GDM1 (cell line): ENCODE data around the gene FN3KRP.
"Not testable (repeated sequence)": the region's sequence is repeated elsewhere in the genome, so short reads cannot be mapped to it uniquely, and the experiment has no call there.

Experiments used
- DNase-seq: peaks from one replicate; lab custom pipeline; 2025; lab: John Stamatoyannopoulos, UW

FN3KRP gene

DNA sequence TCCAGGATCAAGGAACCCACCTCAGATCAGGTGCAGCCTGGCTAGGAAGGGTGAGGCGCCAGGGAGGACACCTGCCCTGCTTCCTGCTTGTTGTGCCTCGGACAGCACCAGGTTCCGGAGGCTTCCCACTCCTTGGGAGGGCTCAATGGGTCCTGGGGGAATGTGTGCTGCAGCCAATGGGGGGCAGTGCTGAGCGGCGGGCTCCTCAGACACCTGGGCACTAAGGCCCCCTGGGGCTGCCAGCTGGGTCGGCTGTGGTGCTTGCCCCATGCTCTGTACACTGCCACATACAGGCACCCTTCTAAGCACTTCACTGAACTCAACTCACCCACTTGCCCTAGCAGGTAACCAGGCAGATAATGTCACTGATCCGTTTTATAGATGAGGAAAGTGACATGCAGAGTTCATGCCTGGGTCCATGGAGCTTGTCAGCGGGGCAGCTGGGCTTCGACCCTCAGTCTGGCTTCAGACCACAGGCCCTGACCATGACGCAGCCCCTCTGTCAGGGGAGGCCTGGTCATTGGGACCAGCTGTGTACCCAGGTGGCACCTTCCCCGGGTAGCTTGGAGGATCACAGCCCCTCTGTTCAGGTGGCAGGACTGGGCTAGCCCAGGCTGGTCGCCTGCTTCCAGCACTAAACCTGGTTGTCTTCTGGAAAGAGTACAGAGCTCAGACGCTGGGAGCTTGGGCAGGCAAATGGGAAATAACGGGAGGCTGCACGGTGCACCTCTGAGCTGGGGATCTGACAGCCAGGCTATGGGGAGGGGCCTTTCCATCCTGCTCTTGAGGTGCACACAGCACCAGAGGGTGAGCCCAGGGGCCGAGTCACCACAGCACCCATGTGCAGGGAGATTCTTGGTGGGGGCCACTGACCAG lies 27.1 kb downstream of the FN3KRP start:
- no peak for DNase-seq

DNA sequence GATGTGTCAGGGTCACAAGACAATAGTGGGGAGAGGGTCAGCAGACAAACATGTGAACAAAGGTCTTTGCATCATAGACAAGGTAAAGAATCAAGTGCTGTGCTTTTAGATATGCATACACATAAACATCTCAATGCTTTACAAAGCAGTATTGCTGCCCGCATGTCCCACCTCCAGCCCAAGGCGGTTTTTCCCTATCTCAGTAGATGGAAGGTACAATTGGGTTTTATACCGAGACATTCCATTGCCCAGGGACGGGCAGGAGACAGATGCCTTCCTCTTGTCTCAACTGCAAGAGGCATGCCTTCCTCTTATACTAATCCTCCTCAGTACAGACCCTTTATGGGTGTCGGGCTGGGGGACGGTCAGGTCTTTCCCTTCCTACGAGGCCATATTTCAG lies 28.2 kb downstream of the FN3KRP start:
- not testable (repeated sequence) for DNase-seq

DNA sequence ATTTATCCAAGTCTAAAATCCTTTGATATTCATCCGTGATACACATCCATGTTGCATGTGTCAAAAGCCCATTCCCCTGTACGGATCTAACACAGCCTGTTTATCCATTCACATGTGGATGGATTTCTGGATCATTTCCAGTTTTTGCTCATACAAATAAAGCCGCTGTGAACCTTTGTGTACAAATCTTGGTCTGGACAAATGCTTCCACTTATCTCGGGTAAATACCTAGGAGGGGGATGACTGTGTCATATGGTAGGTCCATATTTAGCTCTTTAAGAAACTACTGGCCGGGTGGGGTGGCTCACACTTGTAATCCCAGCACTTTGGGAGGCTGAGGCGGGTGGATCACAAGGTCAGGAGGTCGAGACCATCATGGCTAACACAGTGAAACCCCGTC lies 29.0 kb downstream of the FN3KRP start:
- no peak for DNase-seq

DNA sequence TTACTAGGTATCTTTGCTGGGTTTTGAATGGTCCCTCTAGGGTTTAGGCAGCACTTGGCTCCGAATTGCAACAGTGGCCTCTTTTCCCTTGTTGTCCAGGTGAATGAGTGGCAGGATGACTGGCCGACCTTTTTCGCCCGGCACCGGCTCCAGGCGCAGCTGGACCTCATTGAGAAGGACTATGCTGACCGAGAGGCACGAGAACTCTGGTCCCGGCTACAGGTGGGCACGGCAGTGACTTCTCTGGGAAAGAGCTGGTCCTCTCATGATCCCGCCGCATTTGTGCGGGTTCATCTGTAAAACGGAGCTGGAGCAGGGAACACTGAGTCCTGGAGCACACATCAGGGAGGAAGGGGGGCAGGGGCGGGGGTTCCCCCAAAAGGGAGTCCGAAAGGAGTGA lies 32.2 kb downstream of the FN3KRP start:
- no peak for DNase-seq

DNA sequence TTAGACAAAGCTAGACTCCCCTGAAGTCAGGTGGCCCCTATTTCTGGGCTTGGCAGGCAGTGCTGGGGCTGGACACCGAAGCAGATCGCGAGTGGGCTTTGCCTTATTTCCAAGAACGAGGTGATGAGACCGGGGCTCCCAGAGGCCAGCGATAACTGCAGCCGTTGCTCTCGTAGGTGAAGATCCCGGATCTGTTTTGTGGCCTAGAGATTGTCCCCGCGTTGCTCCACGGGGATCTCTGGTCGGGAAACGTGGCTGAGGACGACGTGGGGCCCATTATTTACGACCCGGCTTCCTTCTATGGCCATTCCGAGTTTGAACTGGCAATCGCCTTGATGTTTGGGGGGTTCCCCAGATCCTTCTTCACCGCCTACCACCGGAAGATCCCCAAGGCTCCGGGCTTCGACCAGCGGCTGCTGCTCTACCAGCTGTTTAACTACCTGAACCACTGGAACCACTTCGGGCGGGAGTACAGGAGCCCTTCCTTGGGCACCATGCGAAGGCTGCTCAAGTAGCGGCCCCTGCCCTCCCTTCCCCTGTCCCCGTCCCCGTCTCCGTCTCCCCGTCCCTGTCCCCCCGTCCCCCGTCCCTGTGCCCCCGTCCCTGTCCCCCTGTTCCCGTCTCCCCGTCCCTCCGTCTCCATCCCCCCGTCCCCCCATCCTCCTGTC lies 33.9 kb downstream of the FN3KRP start:
- DNase-seq, result no peak

DNA sequence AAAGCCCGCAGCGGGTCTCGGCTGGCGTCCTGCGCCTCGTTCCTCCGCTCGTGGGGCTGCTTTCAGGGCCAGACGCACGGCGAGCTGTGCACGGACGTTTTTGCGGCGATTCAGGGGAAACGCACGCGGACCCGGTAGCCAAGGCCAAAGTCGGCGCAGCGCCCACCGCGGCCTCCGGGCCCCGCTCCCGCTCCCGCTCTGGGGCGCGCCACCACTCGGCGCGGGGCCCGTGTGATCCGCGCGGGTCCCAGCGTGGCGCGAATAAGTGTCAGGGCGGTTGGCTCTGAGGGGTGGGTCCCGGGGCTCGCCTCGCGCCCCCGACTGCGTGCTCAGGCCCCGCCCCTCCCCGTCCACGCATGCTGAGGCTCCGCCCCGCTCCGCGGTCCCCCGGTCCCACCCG lies 34.7 kb downstream of the FN3KRP start:
- no peak for DNase-seq

DNA sequence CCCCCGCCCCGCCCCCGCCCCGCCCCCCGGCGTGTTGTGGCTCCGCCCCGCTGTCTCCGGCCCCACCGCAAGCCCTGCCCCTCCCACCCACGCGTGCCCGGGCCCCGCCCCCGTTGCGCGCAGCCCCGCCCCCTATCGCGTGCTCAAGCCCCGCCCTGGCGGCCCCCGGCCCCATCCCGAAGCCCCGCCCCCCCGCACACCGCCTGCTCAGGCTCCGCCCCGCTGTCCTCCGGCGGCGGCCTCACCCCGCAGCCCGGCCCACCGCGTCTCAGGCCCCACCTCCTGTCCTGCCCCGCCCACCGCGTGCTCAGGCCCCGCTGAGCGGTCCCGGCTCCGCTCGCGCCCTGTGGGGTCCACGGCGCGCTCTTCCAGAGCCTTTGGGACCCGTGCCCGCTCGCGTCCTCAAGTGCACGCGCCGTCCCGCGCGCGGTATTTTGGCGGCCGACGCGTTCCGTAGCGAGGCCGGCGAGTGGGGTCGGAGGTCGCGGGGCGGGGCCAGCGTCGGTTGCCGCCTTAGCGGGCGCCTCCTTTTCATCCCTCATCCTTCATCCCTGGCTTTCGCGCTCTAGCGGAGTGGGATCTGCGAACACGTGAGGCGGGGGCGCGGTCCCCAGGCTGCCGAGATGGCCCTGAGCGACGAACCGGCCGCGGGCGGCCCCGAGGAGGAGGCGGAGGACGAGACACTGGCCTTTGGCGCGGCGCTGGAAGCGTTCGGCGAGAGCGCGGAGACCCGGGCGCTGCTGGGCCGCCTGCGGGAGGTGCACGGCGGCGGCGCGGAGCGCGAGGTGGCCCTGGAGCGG lies 35.3 kb downstream of the FN3KRP start, which contains the start of gene TBCD:
TBCD (plus strand) TSS at position 495 of the 800 bp plus-strand sequence; CDS start at position 624, 129 bp downstream.
- DNase-seq, result peak; percentile 84

DNA sequence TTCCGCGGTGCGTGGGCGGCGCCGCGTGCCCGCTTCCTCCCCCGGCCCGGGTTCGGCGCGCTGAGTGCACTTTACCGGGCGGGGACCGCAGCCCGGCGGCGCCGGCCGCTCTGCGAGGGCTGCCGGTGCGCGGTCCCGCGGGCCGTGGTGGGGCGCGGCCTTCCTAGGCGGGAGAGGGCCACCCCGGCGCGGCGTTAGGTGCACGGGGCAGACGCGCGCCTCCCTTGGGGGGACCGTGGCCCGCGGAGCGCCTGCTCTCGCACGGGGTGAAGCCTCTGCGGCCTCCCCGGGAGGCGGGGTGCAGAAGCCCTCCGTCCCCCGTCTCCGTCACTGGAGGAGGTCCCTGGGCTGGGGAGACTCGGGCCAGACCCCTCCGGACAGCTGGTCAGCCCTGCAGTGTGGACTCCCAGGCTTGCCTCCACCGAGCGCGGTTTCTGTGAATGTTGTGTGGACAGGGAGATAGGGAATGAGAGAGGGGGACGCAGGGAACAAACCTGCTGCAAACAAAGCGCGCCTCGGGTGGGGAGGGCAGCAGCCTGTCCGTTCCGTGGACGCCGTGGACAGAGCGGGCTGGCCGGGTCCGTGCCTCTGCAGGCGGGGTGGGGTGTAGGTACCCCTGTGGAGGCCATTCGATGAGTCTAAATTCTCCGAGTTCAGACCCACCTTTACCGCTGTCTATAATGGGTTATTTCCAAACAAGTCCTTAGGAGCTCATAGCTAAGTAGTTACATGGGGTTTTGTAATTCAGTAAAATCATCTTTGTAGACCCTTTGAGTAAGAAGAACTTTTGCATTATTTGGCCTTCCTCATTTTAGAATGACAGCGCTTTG lies 36.1 kb downstream of the FN3KRP start:
- no peak for DNase-seq

DNA sequence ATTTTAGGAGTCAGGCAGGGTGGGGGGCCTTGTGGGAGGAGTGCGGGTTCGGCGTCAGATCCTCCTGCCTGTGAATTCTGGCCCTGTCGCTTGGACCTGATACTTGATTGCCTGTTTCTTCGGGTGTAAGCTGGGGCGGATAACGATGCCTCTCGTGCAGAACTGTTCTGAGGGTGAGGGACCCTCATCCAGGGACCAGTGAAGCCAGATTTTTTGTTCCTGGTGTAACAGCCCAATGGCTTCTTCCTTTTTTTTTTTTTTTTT lies 36.6 kb downstream of the FN3KRP start:
- DNase-seq, result no peak

DNA sequence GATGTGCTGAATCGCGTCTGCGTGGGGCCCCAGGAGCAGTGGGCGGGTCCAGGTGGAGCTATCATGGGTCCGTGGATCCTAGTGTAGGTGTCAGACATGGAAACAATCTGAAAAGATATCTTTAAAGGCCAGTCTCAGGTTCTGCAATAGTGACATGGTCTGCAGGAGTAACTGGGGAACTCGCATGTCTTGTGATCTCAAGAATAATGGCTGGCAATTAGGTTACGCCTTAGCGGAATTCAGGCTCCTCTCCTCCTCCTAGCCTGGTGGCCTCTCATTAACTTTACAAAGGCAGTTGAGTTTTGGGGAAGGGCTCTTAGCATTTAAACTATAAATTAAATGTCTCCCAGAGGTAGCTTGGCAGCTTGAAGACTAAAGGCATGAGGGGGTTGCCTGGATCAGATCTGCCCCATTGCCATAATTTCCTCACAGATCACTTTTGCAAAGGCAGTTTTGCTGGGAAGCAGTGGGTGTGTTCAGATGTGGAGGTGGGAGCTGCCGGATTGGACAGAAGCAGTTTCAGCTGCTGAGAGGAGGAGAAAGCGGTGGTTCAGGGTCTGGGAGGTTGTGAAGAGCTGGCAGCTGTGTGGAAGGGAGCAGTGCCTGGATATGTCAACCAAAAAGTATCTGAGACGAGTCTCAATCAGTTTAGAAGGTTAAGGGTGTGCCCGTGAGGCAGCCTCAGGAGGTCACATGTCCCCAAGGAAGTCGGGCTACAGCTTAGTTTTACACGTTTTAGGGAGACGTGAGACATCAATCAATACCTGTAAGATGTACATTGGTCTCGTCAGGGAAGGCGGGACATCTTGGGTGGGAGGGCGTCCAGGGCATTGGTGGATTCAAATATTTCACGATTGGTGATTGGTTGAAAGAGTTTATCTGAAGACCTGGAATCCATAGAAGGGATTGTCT lies 38.0 kb downstream of the FN3KRP start:
- DNase-seq, result no peak

DNA sequence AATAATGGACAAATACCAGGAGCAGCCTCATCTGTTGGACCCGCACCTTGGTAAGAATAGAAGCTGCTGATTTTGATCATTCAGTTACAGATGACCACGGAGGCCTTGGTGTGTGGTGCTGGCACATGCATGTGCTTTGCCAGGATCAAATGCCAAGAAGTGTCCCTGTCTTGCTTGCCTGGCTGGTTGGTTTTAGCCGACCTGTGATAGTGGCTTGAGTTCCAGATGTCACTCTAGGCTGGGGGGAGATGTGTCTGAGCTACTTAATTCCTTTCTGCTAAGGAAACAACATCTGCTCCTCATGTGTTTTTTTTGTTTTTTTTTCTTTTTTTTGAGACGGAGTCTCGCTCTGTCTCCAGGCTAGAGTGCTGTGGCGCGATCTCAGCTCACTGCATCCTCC lies 39.7 kb downstream of the FN3KRP start:
- DNase-seq, result no peak

DNA sequence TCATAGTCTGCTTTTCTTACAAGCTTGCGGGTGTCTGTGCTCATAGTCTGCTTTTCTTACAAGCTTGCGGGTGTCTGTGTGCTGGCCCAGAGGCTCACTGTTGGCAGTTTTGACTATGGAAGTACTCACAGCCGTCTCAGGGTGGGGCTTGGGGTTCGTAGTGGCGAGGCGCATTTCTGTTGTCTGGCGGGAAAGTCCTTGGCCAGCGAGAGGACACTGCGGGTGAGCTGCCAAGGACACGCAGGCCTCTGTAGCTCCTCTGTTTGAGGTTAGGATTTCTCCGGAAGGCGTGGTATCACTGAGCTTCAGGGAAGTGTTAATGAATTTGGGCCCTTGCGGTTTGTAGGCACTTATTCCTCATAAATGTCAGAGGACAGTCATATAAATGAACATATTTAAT lies 48.9 kb downstream of the FN3KRP start:
- no peak for DNase-seq

DNA sequence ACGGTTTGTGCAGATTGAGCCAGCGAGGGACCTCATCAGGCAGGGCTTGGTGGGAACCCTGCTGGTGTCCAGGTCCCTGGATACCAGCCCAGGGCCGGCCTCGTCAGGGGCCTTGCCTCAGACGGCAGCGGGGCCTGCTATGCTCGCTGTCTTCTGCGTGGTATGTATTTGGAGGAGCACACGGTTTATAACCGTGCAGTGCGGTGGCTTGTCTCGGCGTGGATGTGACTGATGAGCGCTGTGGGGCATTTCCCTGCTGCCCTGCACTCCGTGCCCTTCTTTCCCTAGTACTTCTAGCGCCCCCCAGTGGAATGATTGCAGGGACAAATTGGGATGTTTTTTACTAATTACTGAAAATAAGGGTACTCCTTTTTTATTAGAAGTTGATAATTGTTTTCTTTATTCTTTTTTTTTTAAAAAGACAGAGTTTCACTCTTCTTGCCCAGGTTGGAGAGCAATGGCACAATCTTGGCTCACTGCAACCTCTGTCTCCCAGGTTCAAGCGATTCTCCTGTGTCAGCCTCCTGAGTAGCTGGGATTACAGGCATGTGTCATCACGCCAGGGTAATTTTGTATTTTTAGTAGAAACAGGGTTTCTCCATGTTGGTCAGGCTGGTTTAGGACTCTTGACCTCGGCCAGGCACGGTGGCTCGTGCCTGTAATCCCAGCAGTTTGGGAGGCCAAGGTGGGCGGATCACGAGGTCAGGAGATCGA lies 50.7 kb downstream of the FN3KRP start:
- no peak for DNase-seq

DNA sequence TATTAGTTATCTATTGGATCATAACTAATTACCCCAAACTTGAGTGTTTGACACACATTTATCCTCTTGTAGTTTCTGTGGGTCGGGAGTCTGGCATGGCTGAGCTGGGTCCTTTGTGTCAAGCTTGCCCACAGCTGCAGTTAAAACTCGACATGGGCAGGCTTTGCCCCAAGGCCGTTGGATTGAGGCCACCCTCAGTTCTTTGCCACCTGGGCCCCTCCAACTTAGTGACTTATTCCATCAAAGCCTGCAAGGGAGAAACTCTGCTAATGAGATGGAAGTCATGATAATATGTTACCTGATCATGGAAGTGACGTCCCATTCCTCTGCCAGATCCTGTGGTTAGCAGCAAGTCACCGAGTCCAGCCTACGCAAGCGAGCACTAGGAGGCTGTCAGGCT lies 52.5 kb downstream of the FN3KRP start:
- no peak for DNase-seq

DNA sequence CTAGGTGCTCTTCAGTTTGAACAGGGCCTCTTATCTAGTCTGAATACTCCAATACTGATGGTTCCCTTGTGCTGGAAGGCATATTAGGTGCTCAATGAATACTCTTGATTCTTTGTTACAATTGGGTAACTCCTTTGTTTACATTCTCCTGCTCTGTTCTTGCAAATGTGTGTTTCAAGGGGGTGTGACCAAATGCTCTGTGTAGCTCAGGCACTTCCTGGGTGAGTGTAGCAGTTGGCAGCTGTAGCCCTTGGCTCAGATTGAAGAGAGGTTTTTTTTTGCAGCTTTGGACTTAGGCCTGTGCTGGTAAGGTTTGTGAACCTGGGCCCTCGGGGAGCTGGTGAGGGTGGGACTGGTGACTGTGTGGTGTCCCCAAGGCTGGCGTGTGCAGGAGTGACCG lies 55.5 kb downstream of the FN3KRP start:
- DNase-seq, result no peak

DNA sequence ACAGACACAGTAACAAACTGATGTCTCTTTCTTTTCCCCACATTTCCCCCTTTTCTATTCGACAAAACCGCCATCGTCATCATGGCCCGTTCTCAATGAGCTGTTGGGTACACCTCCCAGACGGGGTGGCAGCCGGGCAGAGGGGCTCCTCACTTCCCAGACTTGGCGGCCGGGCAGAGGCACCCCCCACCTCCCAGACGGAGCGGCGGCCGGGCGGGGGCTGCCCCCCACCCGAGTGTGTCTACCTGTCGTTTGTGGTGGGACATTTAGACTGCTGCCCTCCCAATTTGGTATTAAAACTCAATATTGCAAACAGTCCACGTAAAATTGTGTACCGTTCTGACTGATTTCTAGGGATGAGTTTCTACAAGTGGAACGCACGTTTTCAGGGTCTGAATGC lies 58.0 kb downstream of the FN3KRP start:
- not testable (repeated sequence) for DNase-seq

DNA sequence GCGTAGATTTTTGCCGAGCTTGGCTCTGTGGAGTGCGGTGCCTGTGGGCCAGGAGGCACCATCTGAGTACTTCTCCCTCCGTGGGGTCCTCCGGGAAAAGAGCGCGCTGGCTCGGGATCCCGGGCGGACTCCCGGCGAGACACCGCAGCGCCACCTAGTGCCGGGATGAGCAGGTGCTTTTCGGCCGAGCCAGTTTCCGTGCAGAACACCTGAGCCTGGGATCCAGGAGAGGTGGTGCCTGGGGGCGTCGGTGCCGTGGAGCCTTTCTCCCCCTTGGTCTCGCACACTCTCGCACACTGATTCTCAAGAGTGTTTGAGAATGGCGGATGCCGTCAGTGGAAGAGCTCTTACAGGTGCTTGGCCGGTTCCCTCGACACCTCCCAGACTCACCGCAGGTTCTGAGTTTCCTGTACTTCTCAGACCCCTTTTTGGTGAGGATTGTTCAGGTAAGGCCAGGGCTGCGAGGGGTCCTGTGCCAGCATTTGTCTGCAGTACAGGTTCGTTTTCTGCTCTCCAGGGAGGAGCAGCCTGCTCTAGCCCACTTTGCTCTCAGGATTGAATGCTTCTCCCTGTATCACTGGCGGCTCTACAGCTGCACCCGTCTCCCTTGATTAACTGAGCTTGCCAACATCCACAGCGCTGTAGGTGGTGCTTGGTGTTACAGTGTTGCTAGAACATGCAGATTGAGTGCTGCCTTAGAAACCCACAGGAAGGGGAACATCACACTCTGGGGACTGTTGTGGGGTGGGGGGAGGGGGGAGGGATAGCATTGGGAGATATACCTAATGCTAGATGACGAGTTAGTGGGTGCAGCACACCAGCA lies 58.7 kb downstream of the FN3KRP start:
- no peak for DNase-seq

DNA sequence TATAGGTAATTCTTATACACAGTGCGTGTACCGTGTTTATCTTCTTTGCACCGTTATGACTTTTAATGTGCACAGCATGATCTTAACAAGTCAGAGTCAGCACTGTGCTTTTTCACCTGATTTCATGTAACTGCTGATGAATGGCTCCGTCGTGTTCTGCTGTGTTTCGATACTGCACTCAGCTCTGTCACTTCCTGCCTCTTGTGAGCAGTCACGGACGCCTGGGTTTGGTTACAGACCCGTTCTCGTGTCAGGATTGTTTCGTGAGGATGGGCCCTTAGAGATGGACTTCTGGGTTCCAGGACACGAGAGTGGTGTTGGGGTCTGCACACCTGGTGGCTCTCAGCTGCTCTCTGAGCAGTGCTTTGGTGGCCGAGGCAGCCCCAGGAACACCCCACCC lies 59.9 kb downstream of the FN3KRP start:
- no peak for DNase-seq
